ENCODE results near the gene SPRYD4.

DNA sequence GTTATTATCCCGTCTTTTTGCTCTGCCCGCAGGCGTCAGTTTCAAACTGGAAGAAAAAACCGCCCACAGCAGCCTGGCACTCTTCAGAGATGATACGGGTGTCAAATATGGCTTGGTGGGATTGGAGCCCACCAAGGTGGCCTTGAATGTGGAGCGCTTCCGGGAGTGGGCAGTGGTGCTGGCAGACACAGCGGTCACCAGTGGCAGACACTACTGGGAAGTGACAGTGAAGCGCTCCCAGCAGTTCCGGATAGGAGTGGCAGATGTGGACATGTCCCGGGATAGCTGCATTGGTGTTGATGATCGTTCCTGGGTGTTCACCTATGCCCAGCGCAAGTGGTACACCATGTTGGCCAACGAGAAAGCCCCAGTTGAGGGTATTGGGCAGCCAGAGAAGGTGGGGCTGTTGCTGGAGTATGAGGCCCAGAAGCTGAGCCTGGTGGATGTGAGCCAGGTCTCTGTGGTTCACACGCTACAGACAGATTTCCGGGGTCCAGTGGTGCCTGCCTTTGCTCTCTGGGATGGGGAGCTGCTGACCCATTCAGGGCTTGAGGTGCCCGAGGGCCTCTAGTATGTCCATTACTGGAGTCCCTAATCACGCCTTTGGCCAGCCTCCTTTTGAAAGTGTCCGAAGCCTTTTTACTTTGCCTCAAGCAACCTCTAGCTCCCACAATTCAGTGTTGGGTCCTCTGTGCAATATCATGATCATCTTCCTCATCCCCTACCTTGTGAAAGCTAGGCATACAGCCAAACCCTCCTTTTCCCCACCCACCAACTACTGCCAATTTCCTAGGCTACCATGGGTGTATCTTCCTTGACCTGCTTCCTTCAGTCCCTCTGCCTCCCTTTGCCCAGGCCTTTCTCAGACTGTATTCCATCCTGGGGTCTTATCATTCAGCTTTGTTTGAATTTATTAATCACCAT lies 891 bp downstream of the SPRYD4 start:
- TF ChIP-seq NFE2L2 (IDR thresholded peaks at IDR 0.05; ENCODE audit: low read depth, low read length) (no peak), SMC3 (IDR thresholded peaks at IDR 0.05; ENCODE audit: low read depth, low read length) (no peak), POLR2A (IDR thresholded peaks at IDR 0.05; ENCODE audit: low read depth, low read length) (no peak), MAFK (IDR thresholded peaks at IDR 0.05; ENCODE audit: low read depth, low read length) (no peak), CHD1 (IDR thresholded peaks at IDR 0.05; ENCODE audit: low read depth, low read length) (no peak), MAZ (IDR thresholded peaks at IDR 0.05; ENCODE audit: borderline replicate concordance, low read depth, low read length) (no peak), CEBPB (IDR thresholded peaks at IDR 0.05; ENCODE audit: low read depth, low read length) (no peak), RFX5 (IDR thresholded peaks at IDR 0.05; ENCODE audit: low read depth, low read length) (no peak)
- TF ChIP-seq, protein P1, sequence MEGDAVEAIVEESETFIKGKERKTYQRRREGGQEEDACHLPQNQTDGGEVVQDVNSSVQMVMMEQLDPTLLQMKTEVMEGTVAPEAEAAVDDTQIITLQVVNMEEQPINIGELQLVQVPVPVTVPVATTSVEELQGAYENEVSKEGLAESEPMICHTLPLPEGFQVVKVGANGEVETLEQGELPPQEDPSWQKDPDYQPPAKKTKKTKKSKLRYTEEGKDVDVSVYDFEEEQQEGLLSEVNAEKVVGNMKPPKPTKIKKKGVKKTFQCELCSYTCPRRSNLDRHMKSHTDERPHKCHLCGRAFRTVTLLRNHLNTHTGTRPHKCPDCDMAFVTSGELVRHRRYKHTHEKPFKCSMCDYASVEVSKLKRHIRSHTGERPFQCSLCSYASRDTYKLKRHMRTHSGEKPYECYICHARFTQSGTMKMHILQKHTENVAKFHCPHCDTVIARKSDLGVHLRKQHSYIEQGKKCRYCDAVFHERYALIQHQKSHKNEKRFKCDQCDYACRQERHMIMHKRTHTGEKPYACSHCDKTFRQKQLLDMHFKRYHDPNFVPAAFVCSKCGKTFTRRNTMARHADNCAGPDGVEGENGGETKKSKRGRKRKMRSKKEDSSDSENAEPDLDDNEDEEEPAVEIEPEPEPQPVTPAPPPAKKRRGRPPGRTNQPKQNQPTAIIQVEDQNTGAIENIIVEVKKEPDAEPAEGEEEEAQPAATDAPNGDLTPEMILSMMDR (conservative IDR thresholded peaks at IDR 0.05; ENCODE audit: low read depth, low read length): no peak
- TF ChIP-seq, protein P2, sequence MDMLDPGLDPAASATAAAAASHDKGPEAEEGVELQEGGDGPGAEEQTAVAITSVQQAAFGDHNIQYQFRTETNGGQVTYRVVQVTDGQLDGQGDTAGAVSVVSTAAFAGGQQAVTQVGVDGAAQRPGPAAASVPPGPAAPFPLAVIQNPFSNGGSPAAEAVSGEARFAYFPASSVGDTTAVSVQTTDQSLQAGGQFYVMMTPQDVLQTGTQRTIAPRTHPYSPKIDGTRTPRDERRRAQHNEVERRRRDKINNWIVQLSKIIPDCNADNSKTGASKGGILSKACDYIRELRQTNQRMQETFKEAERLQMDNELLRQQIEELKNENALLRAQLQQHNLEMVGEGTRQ (IDR thresholded peaks at IDR 0.05; ENCODE audit: low read depth, low read length): no peak
